Body of pancreas (tissue), 4 donors: Measurements from ENCODE around the gene JPT1. TPM values are rescaled to one million over a fixed set of nuclear protein-coding genes. Genes with fewer than 3 reads are reported as not detected.
A peak's percentile ranks its signal among the peaks of the same experiment; 100 is the strongest.

Source experiments
- ATAC-seq: fragments of 150-250 bp; one replicate; pipeline ENCODE4 v1.9.1; 2016
- DNase-seq, 4 donors: peaks; one replicate each; pipeline ENCODE4 v3.0.0-alpha.2; 2019
- H3K27ac ChIP-seq, 4 donors: fragments of 200-600 bp; sonication (generic); 1 replicate in 3 of 4; 2 replicates in 1 of 4; pipeline versions ENCODE4 v1.5.1 to v1.6.1; 2016 to 2019; ENCODE audit warnings: mild to moderate bottlenecking in 1 of 4, mixed read lengths in 1 of 4, moderate library complexity in 1 of 4
- H3K27me3 ChIP-seq, 2 donors: fragments of 200-600 bp; sonication (generic); one replicate each; pipeline ENCODE4 v1.6.0; 2016; ENCODE audit warnings: mild to moderate bottlenecking in 1 of 2
- H3K36me3 ChIP-seq, 2 donors: fragments of 200-600 bp; sonication (generic); replicated peaks in 1 of 2; 2 replicates each; pipeline ENCODE4 v1.5.1; 2016; ENCODE audit warnings: low read depth in 2 of 2; ENCODE audit not compliant: insufficient read depth in 1 of 2
- H3K4me1 ChIP-seq: fragments of 200-600 bp; sonication (generic); one replicate; pipeline ENCODE4 v1.6.0; 2016
- H3K4me3 ChIP-seq, 2 donors: fragments of 200-600 bp; sonication (generic); 1 replicate in 1 of 2; 2 replicates in 1 of 2; pipeline ENCODE4 v1.5.1; 2016 to 2019
- H3K9me3 ChIP-seq, 3 donors: fragments of 200-600 bp; sonication (generic); 1 replicate in 2 of 3; 2 replicates in 1 of 3; pipeline ENCODE4 v1.5.1; 2016
- POLR2A ChIP-seq, 3 donors: fragments of 450-650 bp; IDR thresholded peaks; one replicate each; pipeline ENCODE4 v1.6.1; 2016; ENCODE audit warnings: antibody characterized with exemption in 3 of 3, mild to moderate bottlenecking in 2 of 3
- WGBS, 2 donors: methylation state at CpG; one replicate each; pipeline ENCODE4 v1.1.5; 2017; 5-methylcytosine and 5-hydroxymethylcytosine counted together
- intact Hi-C: fragments of 100-400 bp; cut with DNase I; formaldehyde crosslinking; loops from one replicate; pipeline ENCODE4 v1.15.1; 2023
- total RNA-seq, 2 donors: library from RNA; depleted of rRNA; stranded (reverse); fragments of >200 nt; gene quantifications; one replicate each; pipeline ENCODE4 v1.1.0, GENCODE V29; 2016
- TF ChIP-seq, protein P1 (sequence below), 7 experiments: fragments of 450-650 bp in 4 of 7; fragments of 200-600 bp in 3 of 7; sonication (generic) in 3 of 7; IDR thresholded peaks; one replicate each; pipeline ENCODE4 v1.5.1; 2016 to 2019; ENCODE audit warnings: antibody characterized with exemption in 7 of 7

The JPT1 gene
- total RNA-seq, 2 donors from 2014 or later: 17.4 to 42.5 TPM

DNA sequence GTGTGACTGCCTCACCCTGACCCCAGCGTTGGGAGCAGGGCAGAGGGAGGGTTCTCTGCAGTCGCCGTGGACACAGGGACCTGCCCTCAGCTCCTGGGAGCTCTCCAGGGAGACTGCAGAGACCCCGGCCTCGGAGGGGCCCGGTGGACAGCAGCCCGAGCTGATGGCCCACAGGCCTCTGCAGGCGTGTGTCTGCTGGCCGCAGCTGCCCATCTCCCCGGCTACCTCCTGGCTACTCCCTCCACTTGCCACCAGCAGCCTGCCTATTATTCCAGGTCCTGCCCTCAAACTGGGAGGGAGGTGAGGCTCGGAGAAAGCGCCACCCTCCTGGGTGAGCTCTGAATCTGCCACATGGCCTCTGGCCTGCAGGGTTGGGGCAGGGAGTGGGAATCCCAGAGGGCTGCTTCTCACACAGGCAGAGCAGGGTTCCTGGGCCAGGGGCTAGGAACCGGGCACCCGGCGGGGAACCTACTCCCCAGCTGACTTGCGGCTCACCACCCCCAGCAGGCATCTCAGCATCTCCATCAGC lies 59.4 kb downstream of the JPT1 start:
- DNase-seq (no peak), ATAC-seq (no peak)
- WGBS, 2 donors: 82 to 100% methylated on average over 10 to 16 of the region's 16 CpGs
- intact Hi-C loops: no loop called here
- Histone ChIP-seq H3K9me3 (no peaks in the 10 kb centered on the region), H3K27me3 (no peaks in the 10 kb centered on the region), H3K27ac (no peak overlapping the region), H3K36me3 (no peaks in the 10 kb centered on the region), H3K4me3 (no peak overlapping the region), H3K4me1 (peaks cover 46% of the 10 kb centered on the region)
- no peak for TF ChIP-seq POLR2A (IDR thresholded peaks at IDR 0.05)
- TF ChIP-seq, protein P1, sequence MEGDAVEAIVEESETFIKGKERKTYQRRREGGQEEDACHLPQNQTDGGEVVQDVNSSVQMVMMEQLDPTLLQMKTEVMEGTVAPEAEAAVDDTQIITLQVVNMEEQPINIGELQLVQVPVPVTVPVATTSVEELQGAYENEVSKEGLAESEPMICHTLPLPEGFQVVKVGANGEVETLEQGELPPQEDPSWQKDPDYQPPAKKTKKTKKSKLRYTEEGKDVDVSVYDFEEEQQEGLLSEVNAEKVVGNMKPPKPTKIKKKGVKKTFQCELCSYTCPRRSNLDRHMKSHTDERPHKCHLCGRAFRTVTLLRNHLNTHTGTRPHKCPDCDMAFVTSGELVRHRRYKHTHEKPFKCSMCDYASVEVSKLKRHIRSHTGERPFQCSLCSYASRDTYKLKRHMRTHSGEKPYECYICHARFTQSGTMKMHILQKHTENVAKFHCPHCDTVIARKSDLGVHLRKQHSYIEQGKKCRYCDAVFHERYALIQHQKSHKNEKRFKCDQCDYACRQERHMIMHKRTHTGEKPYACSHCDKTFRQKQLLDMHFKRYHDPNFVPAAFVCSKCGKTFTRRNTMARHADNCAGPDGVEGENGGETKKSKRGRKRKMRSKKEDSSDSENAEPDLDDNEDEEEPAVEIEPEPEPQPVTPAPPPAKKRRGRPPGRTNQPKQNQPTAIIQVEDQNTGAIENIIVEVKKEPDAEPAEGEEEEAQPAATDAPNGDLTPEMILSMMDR (IDR thresholded peaks at IDR 0.05): no peak

DNA sequence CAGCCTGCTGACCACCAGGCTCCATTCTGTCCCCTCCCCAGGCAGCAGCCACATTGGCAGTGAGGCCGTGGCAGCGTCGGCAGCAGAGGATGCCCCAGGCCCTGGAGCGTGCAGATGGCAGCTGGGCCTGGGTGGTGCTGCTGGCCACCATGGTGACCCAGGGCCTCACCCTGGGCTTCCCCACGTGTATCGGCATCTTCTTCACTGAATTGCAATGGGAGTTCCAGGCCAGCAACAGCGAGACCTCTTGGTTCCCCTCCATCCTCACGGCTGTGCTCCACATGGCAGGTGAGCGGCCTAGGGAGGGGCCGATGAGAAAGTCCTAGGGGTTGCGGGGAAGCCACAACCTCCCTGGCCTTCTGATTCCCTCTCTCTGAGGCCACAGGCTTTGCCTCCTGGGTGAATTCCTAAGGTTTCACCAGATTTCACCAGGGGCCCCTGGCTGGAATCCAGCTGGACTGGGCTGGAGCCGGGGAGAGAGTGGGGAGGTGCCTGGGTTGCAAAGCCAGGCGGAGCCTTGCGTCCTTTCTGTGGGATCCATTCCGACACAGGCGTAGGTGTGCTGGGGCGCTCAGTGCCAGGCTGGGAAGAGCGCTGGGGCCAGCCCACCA lies 60.7 kb downstream of the JPT1 start:
- no peak overlapping the region for H3K4me3 ChIP-seq
- peak overlapping the region in 2 of 4 donors; percentile 19 to 50 for H3K27ac ChIP-seq
- peaks cover 55% of the 10 kb centered on the region for H3K4me1 ChIP-seq
- no peaks in the 10 kb centered on the region for H3K36me3 ChIP-seq
- TF ChIP-seq, protein P1 (IDR thresholded peaks at IDR 0.05): no peak
- TF ChIP-seq POLR2A (IDR thresholded peaks at IDR 0.05): no peak
- 77 to 79% methylated on average over 3 to 18 of the region's 18 CpGs for WGBS, 2 donors
- intact Hi-C loops: no loop called here
- ATAC-seq: no peak
- no peaks in the 10 kb centered on the region for H3K27me3 ChIP-seq
- DNase-seq: no peak
- H3K9me3 ChIP-seq: no peaks in the 10 kb centered on the region

DNA sequence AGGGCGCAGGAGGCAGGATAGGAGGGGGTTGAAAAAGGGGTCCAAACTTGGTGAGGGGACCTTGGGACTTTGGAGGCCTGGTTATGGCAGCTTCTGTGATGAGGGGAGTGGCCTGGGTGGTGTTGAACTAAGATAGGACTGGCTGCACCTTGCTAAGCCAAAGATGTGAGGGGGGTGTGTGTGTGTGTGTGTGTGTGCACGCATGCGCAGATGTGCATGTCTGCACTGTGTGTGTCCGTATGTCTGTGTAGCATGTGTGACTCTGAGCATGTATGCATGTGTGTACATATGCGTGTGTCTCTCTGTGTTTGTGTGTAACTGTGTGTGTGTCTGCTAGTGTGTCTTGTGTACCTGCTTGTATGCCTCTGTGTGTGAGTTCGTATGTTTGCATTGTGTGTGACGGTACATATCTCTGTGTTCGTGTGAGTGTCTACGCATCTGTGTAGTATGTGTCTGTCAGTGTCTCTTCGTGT lies 62.4 kb downstream of the JPT1 start:
- 77 to 82% methylated on average over 9 to 10 of the region's 10 CpGs for WGBS, 2 donors
- intact Hi-C loops: no loop called here
- DNase-seq: no peak

DNA sequence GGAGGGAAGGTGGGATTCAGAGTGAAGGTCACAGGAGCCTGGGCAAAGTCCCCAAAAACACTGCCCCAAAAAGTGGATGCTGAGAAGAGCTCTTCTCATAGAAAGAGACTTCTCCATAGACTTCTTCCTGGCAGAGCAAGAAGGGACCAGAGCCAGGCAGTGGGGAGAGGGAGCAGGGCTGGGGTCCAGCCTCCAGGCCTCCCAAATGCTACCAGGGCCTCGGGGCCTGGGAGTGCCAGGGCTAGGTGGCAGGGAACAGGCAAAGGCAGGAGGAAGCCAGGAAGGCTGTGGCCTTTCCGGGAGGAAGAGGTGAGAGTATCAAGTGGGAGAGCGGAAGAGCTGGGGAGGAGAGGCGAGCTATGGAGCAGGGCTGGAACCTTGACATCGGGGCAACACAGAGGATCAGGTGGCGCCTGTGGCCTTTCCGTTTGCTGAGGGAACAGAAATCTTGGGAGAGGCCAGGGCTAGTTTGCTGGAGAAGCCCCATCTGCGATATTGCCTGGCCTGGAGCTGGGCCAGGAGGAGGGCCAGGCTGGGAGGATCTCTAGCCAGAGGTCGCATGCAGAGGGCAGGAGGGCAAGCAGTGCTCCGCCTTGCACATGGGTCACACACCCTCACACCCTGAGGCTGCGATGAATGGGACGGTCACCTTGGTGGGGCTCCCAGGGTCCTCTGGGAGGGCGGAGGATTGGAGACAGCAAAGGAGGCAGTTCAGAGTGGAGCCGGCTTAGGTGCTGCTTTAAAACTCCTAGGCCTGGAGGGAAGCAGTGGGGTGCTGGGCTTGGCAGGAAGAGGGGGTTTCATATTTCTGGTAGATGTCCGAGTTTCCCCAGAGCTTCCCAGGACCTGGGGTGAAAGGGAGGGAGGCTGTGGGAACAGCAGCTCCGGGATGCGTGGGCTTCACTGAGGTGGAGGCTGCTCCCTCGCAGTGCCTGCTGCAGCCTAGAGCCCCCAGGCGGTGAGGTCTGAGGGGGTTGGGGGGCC lies 63.1 kb downstream of the JPT1 start:
- ATAC-seq (no peak), DNase-seq (no peak)
- no peaks in the 10 kb centered on the region for H3K36me3 ChIP-seq
- peaks cover 61% of the 10 kb centered on the region for H3K4me1 ChIP-seq
- H3K27me3 ChIP-seq: no peaks in the 10 kb centered on the region
- 58 to 69% methylated on average over 16 to 19 of the region's 19 CpGs for WGBS, 2 donors
- TF ChIP-seq, protein P1 (IDR thresholded peaks at IDR 0.05): no peak
- no peak for TF ChIP-seq POLR2A (IDR thresholded peaks at IDR 0.05)
- intact Hi-C loops: no loop called here
- H3K4me3 ChIP-seq: no peak overlapping the region
- H3K27ac ChIP-seq: peak overlapping the region in 3 of 4 donors; percentile 34 to 88 (median 57)
- no peaks in the 10 kb centered on the region for H3K9me3 ChIP-seq

More for the DNA sequence above, 62.4 kb downstream of the JPT1 start:
- Histone ChIP-seq H3K4me3 (no peak overlapping the region), H3K27ac (peak overlapping the region in 3 of 4 donors; percentile 34 to 88 (median 57)), H3K9me3 (no peaks in the 10 kb centered on the region), H3K4me1 (peaks cover 67% of the 10 kb centered on the region), H3K27me3 (no peaks in the 10 kb centered on the region), H3K36me3 (no peaks in the 10 kb centered on the region)
- TF ChIP-seq, protein P1 (IDR thresholded peaks at IDR 0.05): no peak
- no peak for TF ChIP-seq POLR2A (IDR thresholded peaks at IDR 0.05)
- no peak for ATAC-seq
